Measurements from ENCODE around the gene CYP2S1.

The CYP2S1 gene

DNA sequence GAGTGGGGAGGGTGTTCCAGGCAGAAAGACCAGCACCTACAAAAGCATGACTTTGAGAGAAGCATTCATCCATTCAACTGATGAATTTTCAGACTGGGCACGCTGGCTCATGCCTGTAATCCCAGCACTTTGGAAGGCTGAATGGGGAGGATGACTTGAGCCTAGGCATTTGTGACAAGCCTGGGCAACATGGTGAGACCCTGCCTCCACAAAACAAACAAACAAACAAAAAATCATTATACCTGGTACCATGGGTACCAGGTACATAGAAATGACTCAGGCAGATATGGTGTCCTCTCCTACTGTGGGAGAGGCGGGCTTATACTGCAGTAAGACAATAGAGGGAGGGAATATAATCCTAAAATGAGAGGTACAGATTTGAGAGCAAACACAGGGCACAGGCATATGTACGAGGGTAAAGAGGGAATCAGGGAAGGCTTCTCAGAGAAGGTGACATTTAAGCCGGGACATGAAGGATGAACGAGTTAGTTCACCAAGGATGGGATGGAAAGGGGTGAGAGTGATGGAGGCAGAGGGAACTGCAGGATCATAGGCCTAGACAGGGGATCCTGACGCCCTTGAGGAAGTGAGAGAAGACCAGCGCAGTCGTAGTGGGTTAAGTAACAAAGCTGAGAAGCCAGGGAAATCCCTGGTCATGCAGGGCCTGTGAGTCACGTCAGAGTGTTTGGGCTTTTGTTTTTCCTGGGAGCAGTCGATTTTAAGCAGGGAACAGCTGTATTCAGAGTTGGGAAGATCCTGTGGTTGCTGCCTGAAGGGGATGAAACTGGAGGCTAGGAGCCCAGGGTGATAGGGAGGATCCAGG lies 2.9 kb downstream of the CYP2S1 start:
- no peak for DNase-seq

DNA sequence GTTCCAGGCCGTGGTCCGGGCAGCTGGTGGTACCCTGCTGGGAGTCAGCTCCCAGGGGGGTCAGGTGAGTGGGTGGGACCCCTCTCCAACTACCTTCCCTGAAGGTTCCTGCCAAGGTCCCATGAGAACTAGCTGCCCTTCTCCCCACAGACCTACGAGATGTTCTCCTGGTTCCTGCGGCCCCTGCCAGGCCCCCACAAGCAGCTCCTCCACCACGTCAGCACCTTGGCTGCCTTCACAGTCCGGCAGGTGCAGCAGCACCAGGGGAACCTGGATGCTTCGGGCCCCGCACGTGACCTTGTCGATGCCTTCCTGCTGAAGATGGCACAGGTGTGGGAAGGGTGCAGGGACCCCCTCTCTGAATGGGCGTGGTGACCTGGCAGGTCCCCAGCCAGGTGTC lies 5.5 kb downstream of the CYP2S1 start:
- DNase-seq: no peak

DNA sequence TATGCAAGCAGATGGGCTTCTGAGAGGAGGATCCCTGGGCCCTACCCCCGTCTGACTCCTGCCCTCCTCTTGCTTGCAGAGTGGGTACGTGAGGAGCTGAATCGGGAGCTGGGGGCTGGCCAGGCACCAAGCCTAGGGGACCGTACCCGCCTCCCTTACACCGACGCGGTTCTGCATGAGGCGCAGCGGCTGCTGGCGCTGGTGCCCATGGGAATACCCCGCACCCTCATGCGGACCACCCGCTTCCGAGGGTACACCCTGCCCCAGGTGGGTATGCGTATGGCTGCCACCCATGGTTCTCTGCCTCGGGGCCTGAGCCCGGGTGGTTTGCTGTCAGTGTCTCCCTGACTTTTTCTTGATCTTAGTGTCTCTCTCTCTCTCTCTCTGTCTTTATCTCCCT lies 10.4 kb downstream of the CYP2S1 start:
- no peak for DNase-seq

- peak; percentile 52 to 85 (median 78) for DNase-seq
These were observed 11.3 kb downstream of the CYP2S1 start for GRCh38 chr19:41204338-41204737.

DNA sequence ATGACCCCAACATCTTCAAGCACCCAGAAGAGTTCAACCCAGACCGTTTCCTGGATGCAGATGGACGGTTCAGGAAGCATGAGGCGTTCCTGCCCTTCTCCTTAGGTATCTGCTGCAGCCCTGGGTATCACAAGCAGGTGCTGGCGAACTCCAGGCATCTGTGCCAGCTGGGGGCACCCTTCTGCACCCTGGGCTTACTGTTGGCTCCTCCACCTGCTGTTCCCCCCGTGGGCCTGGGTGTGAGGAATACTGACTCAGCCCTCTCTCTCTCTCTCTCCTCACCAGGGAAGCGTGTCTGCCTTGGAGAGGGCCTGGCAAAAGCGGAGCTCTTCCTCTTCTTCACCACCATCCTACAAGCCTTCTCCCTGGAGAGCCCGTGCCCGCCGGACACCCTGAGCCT lies 13.0 kb downstream of the CYP2S1 start:
- no peak for DNase-seq

DNA sequence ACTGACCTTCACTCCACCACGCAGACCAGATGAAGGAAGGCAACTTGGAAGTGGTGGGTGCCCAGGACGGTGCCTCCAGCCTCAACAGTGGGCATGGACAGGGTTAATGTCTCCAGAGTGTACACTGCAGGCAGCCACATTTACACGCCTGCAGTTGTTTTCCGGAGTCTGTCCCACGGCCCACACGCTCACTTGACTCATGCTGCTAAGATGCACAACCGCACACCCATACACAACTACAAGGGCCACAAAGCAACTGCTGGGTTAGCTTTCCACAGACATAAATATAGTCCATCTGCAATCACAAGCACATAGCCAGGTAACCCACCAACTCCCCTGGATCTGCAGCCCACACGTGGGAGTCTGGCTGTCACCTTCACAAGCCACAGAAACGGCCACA lies 13.4 kb downstream of the CYP2S1 start:
- no peak for DNase-seq

- no peak for DNase-seq
These were observed 14.1 kb downstream of the CYP2S1 start for GRCh38 chr19:41206926-41207750.

DNA sequence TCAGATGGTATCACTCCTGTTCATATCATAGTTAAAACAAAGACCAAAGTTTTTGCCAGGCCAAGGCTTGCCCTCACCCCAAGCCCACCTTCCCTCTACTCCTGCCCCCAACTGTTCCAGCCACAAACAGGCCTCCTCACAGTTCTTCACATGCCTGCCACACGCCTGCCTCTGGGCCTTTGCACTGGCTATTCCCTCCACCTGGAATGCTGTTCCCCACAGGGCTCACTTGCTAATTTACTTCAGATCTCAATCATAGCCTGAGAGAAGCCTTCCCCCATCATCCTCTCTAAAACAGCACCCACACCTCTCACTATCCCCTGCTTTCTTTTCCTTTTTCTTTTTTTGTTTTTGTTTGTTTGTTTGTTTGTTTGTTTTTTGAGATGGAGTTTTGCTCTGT lies 21.1 kb downstream of the CYP2S1 start:
- DNase-seq: no peak

- no peak for DNase-seq
These were observed 24.7 kb downstream of the CYP2S1 start for GRCh38 chr19:41217741-41218140.

- no peak for DNase-seq
These were observed 25.2 kb downstream of the CYP2S1 start for GRCh38 chr19:41218249-41218614.

- DNase-seq: no peak
These were observed 25.8 kb downstream of the CYP2S1 start, which contains the start of gene AXL for GRCh38 chr19:41218615-41219507. TSS of gene AXL (plus strand) at chr19:41219223. CDS start at chr19:41219393, 170 bp downstream.

GRCh38 chr19:41219924-41220567 lies 27.0 kb downstream of the CYP2S1 start:
- DNase-seq: no peak

DNA sequence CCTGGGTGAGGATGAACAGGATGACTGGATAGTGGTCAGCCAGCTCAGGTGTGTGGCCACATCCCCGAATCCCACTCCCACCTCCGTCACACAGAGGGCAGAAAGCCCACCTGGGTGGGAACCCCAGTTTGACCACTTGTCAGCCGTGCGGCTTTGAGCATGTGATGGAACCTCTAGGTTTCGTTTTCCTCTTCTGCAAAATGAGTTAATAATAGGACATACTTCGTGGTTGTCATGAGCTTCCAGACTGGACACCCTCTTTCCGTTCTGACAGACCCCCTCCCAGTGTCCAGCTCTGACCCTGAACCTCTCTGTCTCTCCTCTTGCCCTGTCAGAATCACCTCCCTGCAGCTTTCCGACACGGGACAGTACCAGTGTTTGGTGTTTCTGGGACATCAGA lies 27.8 kb downstream of the CYP2S1 start:
- DNase-seq: no peak

DNA sequence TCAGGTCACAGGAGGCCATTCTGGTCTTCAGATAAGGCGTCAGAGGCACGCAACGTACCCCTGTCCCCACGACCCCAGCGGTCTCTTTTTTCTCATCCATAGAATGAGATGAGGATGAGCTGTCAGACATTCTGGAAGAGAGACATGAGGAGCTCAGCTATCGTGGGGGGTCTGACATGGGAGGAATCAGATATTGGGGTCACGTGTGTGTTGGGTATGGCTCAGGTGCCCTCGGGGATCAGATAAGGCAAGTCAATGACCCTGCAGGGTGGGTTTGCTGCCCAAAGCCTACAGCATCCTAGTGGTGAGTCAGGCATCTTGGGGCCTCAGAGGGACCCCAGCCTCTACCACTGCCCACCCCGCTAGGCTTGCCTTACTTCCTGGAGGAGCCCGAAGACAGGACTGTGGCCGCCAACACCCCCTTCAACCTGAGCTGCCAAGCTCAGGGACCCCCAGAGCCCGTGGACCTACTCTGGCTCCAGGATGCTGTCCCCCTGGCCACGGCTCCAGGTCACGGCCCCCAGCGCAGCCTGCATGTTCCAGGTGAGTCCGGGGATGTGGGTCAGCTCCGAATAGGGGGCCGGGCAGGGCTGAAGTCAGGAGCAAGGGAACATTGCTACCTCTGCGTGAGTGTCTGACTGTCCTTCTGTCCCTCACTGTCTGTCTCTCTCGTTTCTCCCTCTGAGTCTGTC lies 28.6 kb downstream of the CYP2S1 start:
- no peak for DNase-seq

DNA sequence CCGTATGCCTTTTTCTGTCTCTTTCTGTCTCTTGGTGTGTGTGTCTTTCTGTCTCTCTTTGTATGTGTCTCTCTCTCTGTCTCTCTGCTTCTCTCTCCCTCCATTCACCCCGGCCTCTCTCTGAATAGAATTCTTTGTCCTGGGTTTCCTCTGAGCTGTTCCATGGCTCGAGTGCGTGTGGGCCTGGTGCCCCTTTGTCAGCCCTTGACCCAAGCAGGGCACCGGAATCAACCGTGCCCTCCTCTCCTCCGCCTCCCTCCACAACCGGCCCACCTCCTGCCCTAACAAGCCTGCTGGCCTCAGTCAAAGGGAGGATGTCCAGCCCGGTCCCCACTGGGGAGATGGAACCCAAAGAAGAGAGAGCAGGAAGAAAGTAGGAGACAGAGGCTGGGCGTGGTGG lies 29.2 kb downstream of the CYP2S1 start:
- no peak for DNase-seq

DNA sequence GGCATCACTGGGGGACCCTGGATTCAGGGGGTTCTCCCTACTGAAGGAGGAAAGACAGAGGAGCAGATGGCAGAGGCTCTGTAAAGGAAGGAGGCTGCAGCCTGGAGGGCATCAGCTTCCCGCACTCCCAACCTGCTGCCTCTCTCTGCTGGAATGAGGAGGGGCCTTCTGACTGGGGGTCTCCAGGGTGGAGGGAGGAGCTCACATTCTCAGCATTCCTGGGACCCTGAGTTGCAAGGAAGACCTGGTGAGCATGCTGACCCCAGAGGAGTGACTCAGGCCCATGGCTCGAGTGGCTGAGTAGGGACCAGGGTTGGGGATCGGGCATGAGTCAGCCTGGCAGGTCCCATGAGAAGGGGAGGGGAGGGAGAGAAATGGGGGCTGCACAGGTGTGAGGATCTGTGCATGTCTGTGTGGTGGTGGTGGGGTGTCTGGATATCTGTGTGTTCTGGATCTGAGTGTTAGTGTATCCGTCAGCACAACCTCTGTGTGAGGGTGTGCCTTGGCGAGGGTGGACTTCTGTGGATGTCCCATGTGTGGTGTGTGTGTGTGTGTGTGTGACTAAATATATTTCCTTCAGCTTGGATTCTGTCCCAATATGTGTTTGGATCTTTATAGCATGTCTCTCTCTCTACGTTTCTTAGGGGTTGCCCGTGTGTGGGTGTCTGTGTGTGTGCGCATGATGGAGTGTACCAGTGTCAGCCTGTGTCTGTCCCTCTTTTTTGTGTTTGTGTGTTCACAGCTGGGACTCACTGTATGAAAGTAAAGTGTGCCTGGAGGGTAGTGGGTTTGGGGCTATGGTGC lies 30.6 kb downstream of the CYP2S1 start:
- DNase-seq: no peak

GRCh38 chr19:41224632-41225031 lies 31.6 kb downstream of the CYP2S1 start:
- no peak for DNase-seq

- DNase-seq: peak in 1 of 6 experiments; percentile 6
These were observed 32.4 kb downstream of the CYP2S1 start for GRCh38 chr19:41225238-41226052.

DNA sequence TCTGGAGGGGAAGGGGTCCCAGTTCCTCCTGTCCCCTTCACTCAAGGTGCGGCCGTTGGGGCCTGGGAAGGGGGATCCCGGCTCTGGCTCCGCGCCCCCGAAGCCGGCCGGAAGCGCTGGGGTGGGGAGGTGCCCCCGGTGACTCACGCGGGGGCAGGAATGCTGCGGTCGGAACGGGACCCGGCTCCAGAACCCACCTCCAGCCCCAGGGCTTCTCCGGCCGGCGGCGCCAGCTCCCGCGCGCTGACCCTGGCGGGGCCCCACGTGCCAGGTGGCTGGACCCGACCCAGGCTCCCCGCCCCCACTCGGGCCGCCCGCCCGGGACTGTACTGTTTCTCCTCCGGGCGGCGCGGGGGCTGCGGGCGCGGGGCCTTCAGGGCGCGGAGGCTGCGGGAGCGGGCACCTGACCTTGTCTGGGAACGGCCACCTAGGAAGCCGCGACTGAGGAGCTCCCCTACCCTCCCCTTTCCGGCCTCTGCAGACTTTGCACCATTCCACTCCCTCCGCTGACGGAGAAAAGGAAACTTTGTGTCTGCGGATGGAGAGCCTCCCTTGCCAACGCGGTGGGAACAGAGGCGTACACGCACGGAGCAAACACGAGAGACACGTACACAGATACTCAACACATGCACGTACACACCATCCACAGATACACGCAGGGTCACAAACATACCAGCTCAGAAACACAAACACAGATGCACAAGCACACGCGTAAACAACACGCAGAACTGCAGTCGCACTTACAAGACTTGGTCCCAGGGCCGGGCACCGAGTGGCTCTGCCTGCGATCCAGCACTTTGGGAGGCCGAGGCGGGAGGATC lies 33.2 kb downstream of the CYP2S1 start:
- DNase-seq: peak in 5 of 6 experiments; percentile 10 to 60 (median 39)

Measured in stimulated activated naive CD4-positive, alpha-beta T cell (primary cell).